ENCODE data around the gene IL4R.

The IL4R gene

DNA sequence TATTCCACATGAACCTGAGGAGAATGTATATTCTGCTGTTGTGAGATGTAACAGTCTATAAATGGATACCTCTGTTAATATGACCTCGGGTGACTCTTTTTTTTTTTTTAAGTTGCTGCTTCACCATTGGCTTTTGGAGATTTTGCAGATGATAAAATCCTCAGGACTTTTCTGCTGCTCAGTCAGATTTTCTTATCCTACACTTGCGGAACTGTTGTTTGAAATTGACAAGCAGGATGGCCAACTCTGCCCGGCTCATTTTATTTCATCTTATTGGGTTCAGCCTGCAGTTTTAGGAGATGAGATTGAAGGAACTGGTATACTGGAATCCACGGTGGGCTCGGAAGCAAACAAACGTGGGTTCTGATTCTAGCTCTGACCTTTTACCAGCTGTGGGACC lies 19.3 kb downstream of the IL4R start:
- DNase-seq, result no peak

DNA sequence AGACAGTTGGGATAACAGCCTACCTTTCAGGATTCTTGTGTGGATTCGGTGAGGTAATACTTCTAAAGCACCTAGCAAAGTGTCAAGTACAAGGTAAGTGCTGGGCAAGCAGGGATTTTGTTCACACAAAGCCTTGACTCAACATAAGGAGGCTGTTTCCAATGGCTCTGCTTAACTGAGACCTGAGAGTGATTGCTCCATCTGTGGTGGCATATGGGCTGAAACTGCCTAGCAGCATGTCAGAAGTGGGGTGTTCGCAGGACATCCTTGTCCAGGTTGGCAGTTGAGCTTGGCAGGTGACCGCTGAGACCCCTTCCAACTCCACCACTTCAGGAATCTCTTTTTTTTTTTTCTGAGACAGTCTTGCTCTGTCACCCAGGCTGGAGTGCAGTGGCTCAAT lies 19.8 kb downstream of the IL4R start:
- no peak for DNase-seq

DNA sequence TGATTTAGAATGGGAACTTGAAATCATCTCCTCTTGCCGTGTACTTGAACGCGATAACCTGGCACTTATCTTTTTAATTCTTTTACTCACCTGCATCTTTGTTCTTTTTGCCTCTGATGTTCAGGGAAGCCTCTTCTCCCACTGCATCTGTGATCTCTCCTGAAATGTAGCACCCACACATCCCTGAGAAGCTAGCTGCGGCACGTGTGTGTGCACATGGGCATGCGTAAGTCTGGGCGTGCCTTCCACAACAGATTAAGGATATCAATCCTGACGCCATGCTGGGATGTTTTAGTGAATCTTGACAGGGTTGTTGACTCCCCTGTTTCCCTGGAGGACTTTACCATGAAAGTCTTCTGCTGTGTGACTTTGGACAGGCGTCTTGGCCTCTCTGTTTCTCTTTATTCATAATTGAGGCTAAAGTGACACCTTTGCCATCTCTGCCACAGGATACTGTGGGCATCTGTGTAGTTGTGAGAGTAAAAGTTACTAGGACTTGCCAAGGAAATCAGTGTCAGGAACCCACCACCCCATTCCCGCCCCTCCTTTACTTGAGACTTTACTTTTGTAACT lies 20.5 kb downstream of the IL4R start:
- no peak for DNase-seq

DNA sequence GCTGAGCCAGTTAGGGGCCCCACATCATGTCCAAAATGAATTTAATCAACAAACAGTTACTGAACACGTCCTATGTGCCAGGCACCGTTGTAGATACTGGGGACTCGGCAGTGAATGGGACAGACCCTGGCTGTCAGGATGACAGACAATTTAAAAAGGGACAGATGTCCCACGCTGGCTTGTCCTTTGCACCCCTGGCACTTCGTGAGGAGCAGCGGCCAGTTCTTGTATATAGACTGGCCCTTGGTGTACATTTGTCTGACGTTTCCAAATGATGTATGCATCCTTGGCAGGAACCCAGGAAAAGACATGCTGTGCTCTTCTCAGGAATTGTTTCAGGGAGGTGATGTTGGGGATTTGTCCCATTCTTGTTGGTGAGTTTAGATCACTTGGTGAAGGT lies 21.1 kb downstream of the IL4R start:
- no peak for DNase-seq

DNA sequence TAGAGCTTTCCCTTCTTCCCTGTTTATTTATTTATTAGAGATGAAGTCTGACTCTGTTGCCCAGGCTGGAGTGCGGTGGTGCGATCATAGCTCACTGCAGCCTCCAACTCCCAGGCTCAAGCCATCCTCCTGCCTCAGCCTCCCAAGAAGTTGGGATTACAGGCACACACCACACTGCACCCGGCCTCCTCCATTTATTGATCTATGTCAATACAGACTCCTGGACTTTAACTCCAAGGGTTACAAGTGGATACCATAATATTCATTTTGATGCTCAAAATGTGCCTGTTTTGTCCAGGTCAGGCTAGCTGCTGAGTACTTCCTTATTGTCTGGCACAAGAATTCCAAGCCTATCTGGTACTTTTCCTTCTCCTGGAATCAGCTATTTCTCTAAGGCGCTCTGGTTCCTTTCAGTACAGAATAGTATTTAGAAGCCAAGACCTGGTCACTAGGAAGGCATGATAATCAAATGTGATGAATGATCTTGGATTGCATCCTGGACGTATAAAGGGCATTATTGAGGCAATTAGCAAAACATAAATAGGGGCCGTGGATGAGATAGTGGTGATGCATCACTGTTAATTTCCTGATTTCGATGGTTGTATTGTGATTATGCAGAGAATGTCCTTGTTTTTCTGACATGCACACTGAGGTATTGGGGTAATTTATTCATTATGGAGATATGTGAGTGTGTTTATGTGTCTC lies 21.7 kb downstream of the IL4R start:
- no peak for DNase-seq

DNA sequence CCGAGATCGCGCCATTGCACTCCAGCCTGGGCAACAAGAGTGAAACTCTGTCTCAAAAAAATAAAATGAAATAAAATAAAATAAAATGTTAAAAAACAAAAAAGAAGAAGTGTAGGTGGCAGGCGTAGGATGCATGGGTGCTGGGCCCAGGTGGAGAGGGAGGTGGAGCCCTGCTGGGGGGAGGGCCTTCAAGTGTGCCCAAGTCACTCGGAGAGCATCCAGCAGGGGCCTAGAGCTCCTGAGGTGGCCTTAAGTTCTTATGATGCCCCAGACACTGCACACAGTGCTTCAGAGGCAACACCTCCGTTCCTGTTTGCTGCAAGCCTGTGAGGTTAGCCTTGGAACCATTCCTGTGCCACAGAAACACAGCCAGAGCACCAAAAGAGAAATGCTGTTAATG lies 23.2 kb downstream of the IL4R start:
- DNase-seq, result no peak

DNA sequence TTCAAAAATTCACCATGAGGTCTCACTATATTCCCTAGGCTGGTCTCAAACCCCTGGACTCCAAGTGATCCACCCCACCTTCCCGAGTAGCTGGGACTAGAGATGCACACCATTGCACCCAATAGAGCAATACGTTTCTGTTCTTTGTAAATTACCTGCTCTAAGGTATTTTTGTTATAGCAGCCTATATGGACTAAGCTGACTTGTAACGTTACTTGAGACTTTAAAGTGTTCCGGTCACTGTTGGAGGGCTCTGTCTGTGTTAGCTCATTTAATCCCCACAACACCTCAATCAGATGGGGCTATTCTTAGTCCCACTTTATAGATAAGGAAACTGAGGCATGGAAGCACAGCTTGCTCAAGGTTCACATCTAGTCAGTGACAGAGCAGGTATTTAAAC lies 25.4 kb downstream of the IL4R start:
- DNase-seq, result no peak

DNA sequence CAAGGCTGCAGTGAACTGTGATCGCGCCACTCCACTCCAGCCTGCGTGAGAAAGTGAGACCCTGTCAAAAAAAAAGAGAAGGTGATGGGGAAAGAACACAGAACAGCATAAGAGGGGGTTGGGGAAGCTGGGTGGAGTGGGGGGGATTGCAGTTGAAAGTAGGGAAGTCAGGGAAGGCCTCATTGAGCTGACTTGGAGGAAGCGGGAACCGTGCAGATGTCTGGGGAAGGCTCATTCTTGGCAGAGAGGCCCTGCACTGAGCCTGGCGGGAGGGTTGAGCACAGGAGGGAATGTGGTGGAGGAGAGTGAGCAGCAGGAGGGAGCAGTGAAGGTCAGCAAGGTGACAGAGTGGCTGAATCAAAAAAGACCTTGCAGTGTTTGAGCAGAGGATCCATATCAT lies 26.9 kb downstream of the IL4R start:
- DNase-seq, result peak; percentile 29

DNA sequence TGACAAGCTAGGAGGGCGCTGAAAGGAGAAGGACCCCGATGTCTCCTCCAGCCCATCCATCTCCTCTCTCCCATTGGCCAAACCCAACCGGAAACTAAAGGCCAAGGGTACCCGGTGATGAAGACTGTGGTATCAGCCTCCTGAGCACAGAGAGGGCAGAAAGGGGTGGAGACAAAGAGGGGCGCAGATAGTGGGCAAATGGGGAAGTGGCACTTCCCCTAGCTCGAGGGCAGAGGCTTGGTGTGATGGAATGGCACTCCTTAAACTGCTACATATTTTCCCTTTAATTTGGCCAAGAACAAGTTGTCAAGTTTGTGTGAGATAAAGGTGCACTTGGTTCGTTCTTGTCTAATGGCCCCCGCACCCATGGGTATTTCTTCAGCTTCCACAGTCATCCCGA lies 27.8 kb downstream of the IL4R start:
- peak; percentile 29 for DNase-seq

DNA sequence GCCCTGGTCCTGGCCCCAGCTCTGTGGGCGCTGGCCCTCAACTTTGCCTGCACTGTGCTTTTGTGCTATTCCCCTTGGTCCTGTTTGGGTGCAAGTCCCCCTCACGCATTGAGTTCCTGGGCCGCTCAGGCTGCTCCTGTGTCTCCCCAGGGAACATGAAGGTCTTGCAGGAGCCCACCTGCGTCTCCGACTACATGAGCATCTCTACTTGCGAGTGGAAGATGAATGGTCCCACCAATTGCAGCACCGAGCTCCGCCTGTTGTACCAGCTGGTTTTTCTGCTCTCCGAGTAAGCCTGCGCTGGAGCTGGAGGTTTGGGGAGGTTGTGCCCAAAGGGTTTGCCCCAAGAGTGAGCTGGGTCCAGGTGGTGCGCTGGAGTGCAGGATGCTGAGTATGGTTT lies 28.2 kb downstream of the IL4R start:
- DNase-seq, result no peak

DNA sequence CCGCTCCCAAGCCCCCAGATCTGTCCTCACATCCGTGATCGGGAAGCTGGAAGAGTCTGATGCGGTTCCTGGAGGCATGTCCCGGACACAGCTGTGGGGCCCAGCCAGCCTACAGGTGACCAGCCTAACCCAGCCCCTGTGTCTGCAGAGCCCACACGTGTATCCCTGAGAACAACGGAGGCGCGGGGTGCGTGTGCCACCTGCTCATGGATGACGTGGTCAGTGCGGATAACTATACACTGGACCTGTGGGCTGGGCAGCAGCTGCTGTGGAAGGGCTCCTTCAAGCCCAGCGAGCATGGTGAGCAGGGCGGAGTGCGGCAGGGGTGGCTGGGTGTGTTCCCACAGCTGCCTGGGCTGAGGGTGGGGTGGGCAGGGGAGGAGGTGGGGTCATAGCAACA lies 30.9 kb downstream of the IL4R start:
- no peak for DNase-seq

DNA sequence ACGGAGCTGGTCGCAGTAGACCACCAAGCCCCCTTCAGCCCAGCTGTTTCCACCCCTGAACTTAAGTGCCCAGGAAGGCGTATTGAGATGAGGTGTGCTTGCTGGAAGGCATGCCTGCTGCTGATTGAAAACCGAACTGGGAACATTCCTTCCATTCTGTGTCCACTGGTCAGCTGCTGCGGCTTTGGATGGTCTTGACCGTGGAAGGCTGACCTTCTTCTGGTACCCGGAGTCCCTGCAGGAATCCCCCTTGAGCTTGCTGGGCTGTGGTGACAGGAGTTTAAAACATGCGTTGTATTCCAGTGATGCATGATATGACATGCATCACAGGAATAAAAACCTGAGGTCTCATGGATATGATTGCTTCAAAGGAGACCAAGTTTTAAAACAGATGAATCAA lies 31.4 kb downstream of the IL4R start:
- DNase-seq, result no peak

DNA sequence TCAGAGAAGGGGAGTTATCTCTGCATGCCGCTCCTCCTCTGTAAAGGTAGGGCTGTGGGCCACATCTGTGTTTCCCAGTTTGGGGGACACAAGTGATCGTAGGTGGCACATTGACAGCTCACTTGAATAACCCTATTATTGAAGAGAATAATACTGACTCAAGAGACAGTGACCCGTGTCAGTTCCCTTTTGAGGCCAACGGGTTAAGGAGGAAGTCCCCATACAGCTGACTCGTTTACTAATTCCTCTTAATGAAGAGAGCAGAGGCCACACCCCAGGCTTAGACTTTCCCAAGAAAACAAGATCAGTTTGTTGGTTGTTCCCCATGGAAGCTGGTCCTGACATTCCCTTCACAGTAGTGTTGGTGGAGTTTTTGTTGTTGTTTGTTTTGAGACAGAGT lies 33.0 kb downstream of the IL4R start:
- peak; percentile 78 for DNase-seq

DNA sequence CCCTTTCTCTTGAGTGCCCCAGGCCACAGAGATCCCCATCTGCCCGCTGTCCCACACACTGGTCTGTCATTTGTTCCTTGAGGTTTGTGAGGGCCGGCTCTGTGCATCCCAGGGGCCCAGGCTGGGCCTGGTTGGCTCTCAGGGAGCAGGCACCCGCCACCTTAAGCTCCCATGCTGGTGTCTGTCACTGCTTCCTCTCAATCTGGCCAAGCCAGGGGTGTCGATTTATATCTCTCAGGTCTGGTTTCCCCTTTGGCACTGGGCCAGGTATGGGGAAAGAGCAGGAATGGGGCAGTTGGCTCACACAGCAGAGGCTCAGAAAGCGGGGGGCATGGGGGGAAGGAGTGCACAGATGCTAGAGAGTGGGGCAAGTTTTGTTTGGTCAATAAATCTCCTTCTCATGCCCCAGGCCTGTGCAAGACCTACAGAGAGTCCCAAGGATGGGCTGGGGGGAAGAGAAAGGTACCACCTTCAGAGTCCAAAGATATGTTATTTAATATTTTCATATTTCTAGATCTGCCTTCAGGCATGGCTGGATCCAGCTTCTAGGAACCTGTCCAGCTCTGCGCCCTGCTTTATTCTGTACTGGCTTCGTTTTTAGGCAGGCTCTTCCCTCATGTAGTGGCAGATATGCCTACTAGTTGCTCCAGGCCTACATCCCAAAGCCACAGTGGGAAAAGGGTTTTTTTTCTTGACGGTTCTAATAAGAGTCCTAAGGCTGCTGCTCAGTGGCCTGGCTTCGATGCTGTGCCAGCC lies 34.3 kb downstream of the IL4R start:
- no peak for DNase-seq

DNA sequence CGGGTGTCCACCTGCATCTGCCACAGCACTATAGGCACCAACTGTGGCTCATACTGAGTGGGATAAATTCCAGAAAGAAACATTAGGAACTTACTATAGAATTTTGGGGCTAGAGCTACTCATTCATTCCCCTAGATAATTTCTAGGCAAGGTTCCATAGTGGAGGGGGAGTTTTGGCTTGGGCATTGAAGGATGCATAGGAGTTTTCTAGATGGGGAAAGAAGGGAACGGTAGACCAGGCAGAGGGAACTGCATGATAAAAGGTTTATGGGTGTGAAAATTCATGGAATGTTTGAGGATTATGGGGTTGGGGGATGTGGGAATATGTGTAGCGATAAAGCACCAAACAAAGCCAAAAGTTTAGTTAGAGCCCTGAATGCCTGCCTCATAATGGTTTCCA lies 35.5 kb downstream of the IL4R start:
- no peak for DNase-seq

DNA sequence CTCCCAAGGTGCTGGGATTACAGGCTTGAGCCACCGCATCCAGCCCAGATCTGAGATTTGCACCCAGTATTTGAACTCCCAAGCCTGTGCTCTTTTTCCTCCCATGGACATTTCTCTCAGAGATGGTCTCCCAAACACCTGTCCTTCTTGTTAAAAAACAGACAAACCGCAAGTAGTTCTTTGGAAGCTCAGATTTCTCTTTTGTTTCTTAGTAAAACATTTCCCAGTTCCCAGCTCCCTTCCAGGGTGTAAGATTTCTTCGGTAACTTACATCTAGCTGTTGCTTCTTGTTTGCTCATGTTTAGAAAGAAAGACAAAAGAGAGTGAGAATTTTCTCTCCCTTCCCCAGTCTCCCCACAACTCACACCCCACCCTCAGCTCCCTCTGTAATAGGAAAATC lies 36.2 kb downstream of the IL4R start:
- no peak for DNase-seq

DNA sequence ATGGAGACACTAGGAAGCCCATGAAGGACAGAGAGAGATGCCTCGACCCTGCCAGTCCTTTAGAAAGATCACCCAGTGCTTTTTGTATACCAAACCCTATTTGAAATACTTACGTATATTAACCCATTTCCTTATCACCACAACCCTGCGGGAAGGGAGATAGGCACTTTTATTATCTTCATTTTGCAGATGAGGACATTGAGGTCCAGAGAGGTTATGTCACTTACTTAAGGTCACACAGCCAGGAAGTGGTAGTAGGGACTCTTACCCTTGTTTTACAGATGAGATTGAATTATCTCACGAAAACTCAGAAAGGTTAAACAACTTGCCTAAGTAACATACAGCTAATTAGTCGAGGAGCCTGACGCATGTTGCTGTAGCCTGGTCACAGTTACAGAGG lies 38.2 kb downstream of the IL4R start:
- DNase-seq, result no peak

DNA sequence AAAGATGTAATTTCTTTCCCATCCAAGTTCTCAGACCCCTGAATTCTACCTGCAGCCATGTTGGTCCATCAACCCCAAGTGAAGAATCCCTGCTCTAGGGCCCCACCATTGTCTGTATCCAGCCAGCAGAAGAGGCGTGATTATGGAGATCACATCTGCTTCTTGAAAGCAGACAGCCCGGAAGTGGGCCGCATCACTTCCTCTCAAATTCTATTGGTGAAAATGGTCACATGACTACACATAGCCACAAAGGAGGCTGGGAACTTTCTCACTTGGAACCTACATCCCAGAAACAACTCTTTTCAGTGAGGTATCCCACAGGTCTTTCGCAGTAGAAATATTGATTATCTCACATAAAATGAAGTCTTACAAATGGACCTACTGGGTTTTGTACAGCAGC lies 40.1 kb downstream of the IL4R start:
- DNase-seq, result no peak

DNA sequence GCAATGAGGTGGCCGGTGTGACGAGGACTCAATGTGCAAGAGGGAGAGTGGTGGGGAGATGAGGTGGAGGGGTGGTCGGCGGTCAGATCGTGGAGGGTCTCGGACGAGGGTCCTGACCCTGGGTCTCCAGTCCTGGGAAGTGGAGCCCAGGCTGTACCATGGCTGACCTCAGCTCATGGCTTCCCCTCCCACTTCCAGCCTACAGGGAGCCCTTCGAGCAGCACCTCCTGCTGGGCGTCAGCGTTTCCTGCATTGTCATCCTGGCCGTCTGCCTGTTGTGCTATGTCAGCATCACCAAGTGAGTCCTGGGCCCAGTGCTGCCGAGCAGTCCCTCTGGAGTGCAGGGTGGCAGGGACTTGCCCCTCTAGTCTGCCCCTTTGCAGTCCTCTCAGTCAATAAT lies 41.8 kb downstream of the IL4R start:
- DNase-seq, result peak; percentile 32

DNA sequence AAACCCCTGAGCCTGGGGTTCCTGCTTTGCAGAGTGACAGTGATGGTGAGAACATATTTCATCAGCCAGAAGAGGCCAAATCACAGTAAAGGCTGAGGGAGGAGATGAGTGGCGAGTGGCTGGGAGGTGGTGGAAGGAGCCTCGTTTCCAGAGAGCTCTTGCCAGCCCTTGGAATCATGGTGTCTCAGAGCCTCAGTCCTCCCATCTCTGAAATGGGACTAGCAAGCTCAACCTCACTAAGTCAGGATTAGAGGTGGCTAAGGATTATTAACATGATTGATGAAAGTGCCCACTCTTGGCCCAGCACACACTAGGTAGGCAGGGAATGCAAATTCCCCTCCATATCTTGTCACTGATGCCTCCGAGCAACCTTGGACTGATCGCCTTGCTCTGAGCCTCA lies 43.0 kb downstream of the IL4R start:
- no peak for DNase-seq

DNA sequence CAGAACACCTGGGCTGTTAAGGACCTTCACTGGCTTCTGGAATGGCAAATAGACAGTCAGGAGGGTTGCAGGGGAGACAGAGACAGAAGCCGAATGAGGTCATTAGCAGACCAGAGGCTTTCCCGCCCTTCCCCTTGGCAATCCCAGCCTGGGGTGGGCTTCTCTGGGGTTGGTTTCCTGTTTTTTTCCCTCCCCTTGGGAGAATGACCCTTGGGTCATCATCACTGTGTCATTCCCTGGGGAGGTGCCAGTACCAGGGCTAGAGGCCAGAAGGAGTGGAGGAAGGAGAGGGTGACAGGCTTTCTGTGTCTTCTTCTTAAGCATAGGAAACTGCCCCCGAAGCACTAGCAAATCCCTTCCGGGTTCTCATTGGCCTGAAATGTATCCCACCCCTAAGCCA lies 45.3 kb downstream of the IL4R start:
- DNase-seq, result no peak

DNA sequence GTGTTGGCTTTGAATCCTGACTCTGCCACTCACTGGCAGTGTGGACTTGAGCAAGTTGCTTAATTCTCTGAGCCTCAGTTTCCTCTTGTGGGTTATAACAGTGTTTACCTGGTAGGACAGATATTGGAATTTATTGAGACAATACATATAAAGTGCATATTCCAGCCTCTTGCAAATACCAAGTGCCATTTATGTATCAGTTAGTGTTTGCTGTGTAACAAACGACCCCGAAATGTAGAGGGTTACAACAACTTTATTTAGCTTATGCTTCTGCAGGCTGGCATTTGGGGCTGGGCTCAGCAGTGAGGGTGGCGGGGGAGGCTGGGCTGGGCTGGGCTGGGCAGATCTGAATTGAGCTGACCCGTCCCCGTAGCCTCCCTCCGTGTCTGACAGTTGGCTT lies 45.8 kb downstream of the IL4R start:
- DNase-seq, result no peak

DNA sequence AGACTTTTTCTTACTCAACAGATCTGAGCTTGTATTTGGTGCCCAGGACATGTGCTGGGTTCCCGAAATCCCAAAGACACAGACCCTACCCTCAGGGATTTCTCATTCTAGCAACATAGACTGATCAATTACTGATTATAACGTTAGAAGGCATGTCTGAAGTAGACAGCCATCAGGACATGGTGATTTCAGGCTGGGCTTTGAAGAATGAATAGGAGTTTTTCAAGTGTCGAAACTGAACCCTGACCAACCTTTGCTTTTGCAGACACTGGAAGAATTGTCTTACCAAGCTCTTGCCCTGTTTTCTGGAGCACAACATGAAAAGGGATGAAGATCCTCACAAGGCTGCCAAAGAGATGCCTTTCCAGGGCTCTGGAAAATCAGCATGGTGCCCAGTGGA lies 48.2 kb downstream of the IL4R start:
- no peak for DNase-seq

DNA sequence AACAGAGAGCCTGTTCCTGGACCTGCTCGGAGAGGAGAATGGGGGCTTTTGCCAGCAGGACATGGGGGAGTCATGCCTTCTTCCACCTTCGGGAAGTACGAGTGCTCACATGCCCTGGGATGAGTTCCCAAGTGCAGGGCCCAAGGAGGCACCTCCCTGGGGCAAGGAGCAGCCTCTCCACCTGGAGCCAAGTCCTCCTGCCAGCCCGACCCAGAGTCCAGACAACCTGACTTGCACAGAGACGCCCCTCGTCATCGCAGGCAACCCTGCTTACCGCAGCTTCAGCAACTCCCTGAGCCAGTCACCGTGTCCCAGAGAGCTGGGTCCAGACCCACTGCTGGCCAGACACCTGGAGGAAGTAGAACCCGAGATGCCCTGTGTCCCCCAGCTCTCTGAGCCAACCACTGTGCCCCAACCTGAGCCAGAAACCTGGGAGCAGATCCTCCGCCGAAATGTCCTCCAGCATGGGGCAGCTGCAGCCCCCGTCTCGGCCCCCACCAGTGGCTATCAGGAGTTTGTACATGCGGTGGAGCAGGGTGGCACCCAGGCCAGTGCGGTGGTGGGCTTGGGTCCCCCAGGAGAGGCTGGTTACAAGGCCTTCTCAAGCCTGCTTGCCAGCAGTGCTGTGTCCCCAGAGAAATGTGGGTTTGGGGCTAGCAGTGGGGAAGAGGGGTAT lies 48.9 kb downstream of the IL4R start:
- no peak for DNase-seq
